NCI-H526 (cell line): ENCODE results near the gene CBL.

Experiments
- DNase-seq, 2 experiments: peaks; one replicate each; lab custom pipeline; 2025; lab: John Stamatoyannopoulos, UW

Gene CBL

GRCh38 chr11:119346605-119347004, 140.5 kb downstream of the CBL start, which contains the start of gene MFRP:
MFRP (minus strand) TSS chr11:119346705; CDS start chr11:119346513, 192 bp downstream.
- DNase-seq = no peak

- no peak for DNase-seq
These were observed 141.1 kb downstream of the CBL start for GRCh38 chr11:119347242-119347641.

- DNase-seq = peak in 1 of 2 experiments; percentile 55
These were observed 141.9 kb downstream of the CBL start for GRCh38 chr11:119347940-119348605.

- DNase-seq = no peak
These were observed 144.2 kb downstream of the CBL start for GRCh38 chr11:119350302-119350701.

- DNase-seq = no peak
These were observed 145.1 kb downstream of the CBL start for GRCh38 chr11:119351232-119351631.

GRCh38 chr11:119352857-119353260, 146.7 kb downstream of the CBL start:
- peak; percentile 69 to 71 for DNase-seq

- no peak for DNase-seq
These were observed 149.1 kb downstream of the CBL start for GRCh38 chr11:119355091-119355843.

- DNase-seq = peak; percentile 62 to 93
These were observed 150.4 kb downstream of the CBL start for GRCh38 chr11:119356349-119357031.

- no peak for DNase-seq
These were observed 150.9 kb downstream of the CBL start for GRCh38 chr11:119357074-119357473.
